ENCODE data around the gene PTPRT. TPM values are rescaled to one million over a fixed set of nuclear protein-coding genes. Genes with fewer than 3 reads are reported as not detected.

Gene PTPRT
- total and polyA plus RNA-seq, 4 donors = 10.7 to 46.1 (median 32.0) TPM

- H3K4me1 ChIP-seq (ENCODE audit: control insufficient read depth, insufficient read depth, low read length) = no peaks in the 10 kb centered on the region
Measured at GRCh38 chr20:42572320-42573016, 617.2 kb downstream of the PTPRT start.

GRCh38 chr20:42567409-42567808 is 622.3 kb downstream of the PTPRT start:
- H3K4me3 ChIP-seq (ENCODE audit: low read depth, low read length) = no peak overlapping the region
- no peaks in the 10 kb centered on the region for H3K36me3 ChIP-seq (ENCODE audit: control insufficient read depth, insufficient read depth, low read length)
- no peak overlapping the region for H3K27ac ChIP-seq (ENCODE audit: low read depth, low read length)
- no peaks in the 10 kb centered on the region for H3K4me1 ChIP-seq (ENCODE audit: control insufficient read depth, insufficient read depth, low read length)
- WGBS (ENCODE audit: insufficient coverage) = 100% methylated on average over 1 of the region's 1 CpG
- H3K9me3 ChIP-seq (ENCODE audit: control insufficient read depth, insufficient read depth, low read length) = peaks cover 3% of the 10 kb centered on the region
- no peaks in the 10 kb centered on the region for H3K27me3 ChIP-seq (ENCODE audit: control insufficient read depth, insufficient read depth, low read length)
- DNase-seq (ENCODE audit: low read depth in 4 of 6, low spot score in 6 of 6) = peak in 1 of 6 donors; percentile 14

More at GRCh38 chr20:42572320-42573016, 617.2 kb downstream of the PTPRT start:
- Histone ChIP-seq H3K9me3 (ENCODE audit: control insufficient read depth, insufficient read depth, low read length) (peaks cover 3% of the 10 kb centered on the region), H3K36me3 (ENCODE audit: control insufficient read depth, insufficient read depth, low read length) (no peaks in the 10 kb centered on the region), H3K4me3 (ENCODE audit: low read depth, low read length) (no peak overlapping the region), H3K27ac (ENCODE audit: low read depth, low read length) (no peak overlapping the region), H3K27me3 (ENCODE audit: control insufficient read depth, insufficient read depth, low read length) (no peaks in the 10 kb centered on the region)
- 100% methylated on average over 1 of the region's 2 CpGs for WGBS (ENCODE audit: insufficient coverage)
- no peak for DNase-seq (ENCODE audit: low read depth in 4 of 6, low spot score in 6 of 6)

- Histone ChIP-seq H3K4me1 (ENCODE audit: control insufficient read depth, insufficient read depth, low read length) (no peaks in the 10 kb centered on the region), H3K9me3 (ENCODE audit: control insufficient read depth, insufficient read depth, low read length) (no peaks in the 10 kb centered on the region), H3K36me3 (ENCODE audit: control insufficient read depth, insufficient read depth, low read length) (no peaks in the 10 kb centered on the region), H3K27ac (ENCODE audit: low read depth, low read length) (no peak overlapping the region), H3K27me3 (ENCODE audit: control insufficient read depth, insufficient read depth, low read length) (no peaks in the 10 kb centered on the region), H3K4me3 (ENCODE audit: low read depth, low read length) (no peak overlapping the region)
- 48% methylated on average over 5 of the region's 9 CpGs for WGBS (ENCODE audit: insufficient coverage)
- peak in 1 of 6 donors; percentile 5 for DNase-seq (ENCODE audit: low read depth in 4 of 6, low spot score in 6 of 6)
Measured at GRCh38 chr20:42565235-42565995, 624.3 kb downstream of the PTPRT start.

- Histone ChIP-seq H3K36me3 (ENCODE audit: control insufficient read depth, insufficient read depth, low read length) (no peaks in the 10 kb centered on the region), H3K27ac (ENCODE audit: low read depth, low read length) (no peak overlapping the region), H3K27me3 (ENCODE audit: control insufficient read depth, insufficient read depth, low read length) (no peaks in the 10 kb centered on the region), H3K9me3 (ENCODE audit: control insufficient read depth, insufficient read depth, low read length) (no peaks in the 10 kb centered on the region), H3K4me1 (ENCODE audit: control insufficient read depth, insufficient read depth, low read length) (no peaks in the 10 kb centered on the region), H3K4me3 (ENCODE audit: low read depth, low read length) (no peak overlapping the region)
- 100% methylated on average over 1 of the region's 4 CpGs for WGBS (ENCODE audit: insufficient coverage)
- no peak for DNase-seq (ENCODE audit: low read depth in 4 of 6, low spot score in 6 of 6)
Measured at GRCh38 chr20:42559665-42560064, 630.0 kb downstream of the PTPRT start.

- WGBS (ENCODE audit: insufficient coverage) = no CpG with 5 or more reads among the region's 2 CpGs
Measured at GRCh38 chr20:42556575-42556974, 633.1 kb downstream of the PTPRT start.

GRCh38 chr20:42553374-42553773 is 636.3 kb downstream of the PTPRT start:
- 88% methylated on average over 1 of the region's 2 CpGs for whole genome bisulfite sequencing (ENCODE audit: insufficient coverage)
- no peak overlapping the region for H3K27ac ChIP-seq (ENCODE audit: low read depth, low read length)
- no peaks in the 10 kb centered on the region for H3K27me3 ChIP-seq (ENCODE audit: control insufficient read depth, insufficient read depth, low read length)
- H3K9me3 ChIP-seq (ENCODE audit: control insufficient read depth, insufficient read depth, low read length) = no peaks in the 10 kb centered on the region
- no peak for DNase-seq (ENCODE audit: low read depth in 4 of 6, low spot score in 6 of 6)
- H3K4me1 ChIP-seq (ENCODE audit: control insufficient read depth, insufficient read depth, low read length) = no peaks in the 10 kb centered on the region
- no peaks in the 10 kb centered on the region for H3K36me3 ChIP-seq (ENCODE audit: control insufficient read depth, insufficient read depth, low read length)
- H3K4me3 ChIP-seq (ENCODE audit: low read depth, low read length) = no peak overlapping the region

More at GRCh38 chr20:42556575-42556974, 633.1 kb downstream of the PTPRT start:
- DNase-seq (ENCODE audit: low read depth in 4 of 6, low spot score in 6 of 6) = no peak
- no peaks in the 10 kb centered on the region for H3K36me3 ChIP-seq (ENCODE audit: control insufficient read depth, insufficient read depth, low read length)
- no peaks in the 10 kb centered on the region for H3K9me3 ChIP-seq (ENCODE audit: control insufficient read depth, insufficient read depth, low read length)
- no peak overlapping the region for H3K4me3 ChIP-seq (ENCODE audit: low read depth, low read length)
- no peak overlapping the region for H3K27ac ChIP-seq (ENCODE audit: low read depth, low read length)
- no peaks in the 10 kb centered on the region for H3K27me3 ChIP-seq (ENCODE audit: control insufficient read depth, insufficient read depth, low read length)
- H3K4me1 ChIP-seq (ENCODE audit: control insufficient read depth, insufficient read depth, low read length) = no peaks in the 10 kb centered on the region

GRCh38 chr20:42549496-42549895 is 640.2 kb downstream of the PTPRT start:
- no CpG with 5 or more reads among the region's 3 CpGs for WGBS (ENCODE audit: insufficient coverage)
- DNase-seq (ENCODE audit: low read depth in 4 of 6, low spot score in 6 of 6) = no peak
- H3K9me3 ChIP-seq (ENCODE audit: control insufficient read depth, insufficient read depth, low read length) = no peaks in the 10 kb centered on the region

GRCh38 chr20:42544926-42545325 is 644.8 kb downstream of the PTPRT start:
- Histone ChIP-seq H3K36me3 (ENCODE audit: control insufficient read depth, insufficient read depth, low read length) (no peaks in the 10 kb centered on the region), H3K4me1 (ENCODE audit: control insufficient read depth, insufficient read depth, low read length) (no peaks in the 10 kb centered on the region), H3K27me3 (ENCODE audit: control insufficient read depth, insufficient read depth, low read length) (no peaks in the 10 kb centered on the region), H3K27ac (ENCODE audit: low read depth, low read length) (no peak overlapping the region), H3K4me3 (ENCODE audit: low read depth, low read length) (no peak overlapping the region), H3K9me3 (ENCODE audit: control insufficient read depth, insufficient read depth, low read length) (no peaks in the 10 kb centered on the region)
- WGBS (ENCODE audit: insufficient coverage) = 93% methylated on average over 5 of the region's 5 CpGs
- DNase-seq (ENCODE audit: low read depth in 4 of 6, low spot score in 6 of 6) = no peak

More at GRCh38 chr20:42549496-42549895, 640.2 kb downstream of the PTPRT start:
- Histone ChIP-seq H3K27me3 (ENCODE audit: control insufficient read depth, insufficient read depth, low read length) (no peaks in the 10 kb centered on the region), H3K4me3 (ENCODE audit: low read depth, low read length) (no peak overlapping the region), H3K27ac (ENCODE audit: low read depth, low read length) (no peak overlapping the region), H3K36me3 (ENCODE audit: control insufficient read depth, insufficient read depth, low read length) (no peaks in the 10 kb centered on the region), H3K4me1 (ENCODE audit: control insufficient read depth, insufficient read depth, low read length) (no peaks in the 10 kb centered on the region)

- H3K9me3 ChIP-seq (ENCODE audit: control insufficient read depth, insufficient read depth, low read length) = no peaks in the 10 kb centered on the region
- 82% methylated on average over 8 of the region's 9 CpGs for WGBS (ENCODE audit: insufficient coverage)
- DNase-seq (ENCODE audit: low read depth in 4 of 6, low spot score in 6 of 6) = peak in 1 of 6 donors; percentile 66
- no peak overlapping the region for H3K27ac ChIP-seq (ENCODE audit: low read depth, low read length)
- H3K4me3 ChIP-seq (ENCODE audit: low read depth, low read length) = no peak overlapping the region
- no peaks in the 10 kb centered on the region for H3K36me3 ChIP-seq (ENCODE audit: control insufficient read depth, insufficient read depth, low read length)
- H3K4me1 ChIP-seq (ENCODE audit: control insufficient read depth, insufficient read depth, low read length) = peaks cover 13% of the 10 kb centered on the region
- H3K27me3 ChIP-seq (ENCODE audit: control insufficient read depth, insufficient read depth, low read length) = no peaks in the 10 kb centered on the region
Measured at GRCh38 chr20:42532831-42533230, 656.9 kb downstream of the PTPRT start.

Measured in spinal cord (tissue), 10 donors.